NCI-H1694 (cell line): ENCODE measurements around the gene UFD1.

Experiments
- DNase-seq: peaks from one replicate; lab custom pipeline; 2025; lab: John Stamatoyannopoulos, UW

UFD1 gene

DNA sequence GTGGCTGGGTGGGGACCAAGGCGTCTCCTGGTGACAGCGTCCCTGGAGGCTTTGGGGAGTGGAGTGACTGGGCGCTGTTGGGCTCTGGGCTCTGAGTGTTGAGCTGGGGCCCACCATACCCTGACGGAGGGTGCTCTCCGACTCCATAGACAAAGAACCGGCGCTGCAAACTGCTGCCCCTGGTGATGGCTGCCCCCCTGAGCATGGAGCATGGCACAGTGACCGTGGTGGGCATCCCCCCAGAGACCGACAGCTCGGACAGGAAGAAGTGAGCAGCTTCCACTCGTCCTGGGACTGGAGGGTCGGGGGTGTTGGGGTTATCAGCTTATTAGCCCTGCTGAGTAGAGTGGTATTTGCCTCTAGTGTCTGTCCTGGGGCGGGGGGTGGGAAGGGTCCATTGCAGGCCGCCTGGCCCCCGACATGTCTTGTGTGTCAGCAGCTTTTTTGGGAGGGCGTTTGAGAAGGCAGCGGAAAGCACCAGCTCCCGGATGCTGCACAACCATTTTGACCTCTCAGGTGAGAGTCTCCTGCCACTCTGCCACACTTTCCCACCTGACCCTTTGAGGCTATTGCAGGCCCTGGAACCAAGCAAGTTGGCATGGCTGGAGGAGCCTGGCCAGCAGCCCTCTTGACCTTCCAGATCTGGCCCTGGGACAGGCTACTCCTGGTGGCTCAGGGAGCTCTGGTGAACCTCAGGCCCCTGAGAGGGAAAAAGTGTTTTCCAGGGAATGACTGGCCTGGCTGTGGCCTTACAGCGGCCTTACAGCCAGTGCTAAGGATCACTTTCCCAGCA, 37.6 kb upstream of the UFD1 start:
- no peak for DNase-seq

DNA sequence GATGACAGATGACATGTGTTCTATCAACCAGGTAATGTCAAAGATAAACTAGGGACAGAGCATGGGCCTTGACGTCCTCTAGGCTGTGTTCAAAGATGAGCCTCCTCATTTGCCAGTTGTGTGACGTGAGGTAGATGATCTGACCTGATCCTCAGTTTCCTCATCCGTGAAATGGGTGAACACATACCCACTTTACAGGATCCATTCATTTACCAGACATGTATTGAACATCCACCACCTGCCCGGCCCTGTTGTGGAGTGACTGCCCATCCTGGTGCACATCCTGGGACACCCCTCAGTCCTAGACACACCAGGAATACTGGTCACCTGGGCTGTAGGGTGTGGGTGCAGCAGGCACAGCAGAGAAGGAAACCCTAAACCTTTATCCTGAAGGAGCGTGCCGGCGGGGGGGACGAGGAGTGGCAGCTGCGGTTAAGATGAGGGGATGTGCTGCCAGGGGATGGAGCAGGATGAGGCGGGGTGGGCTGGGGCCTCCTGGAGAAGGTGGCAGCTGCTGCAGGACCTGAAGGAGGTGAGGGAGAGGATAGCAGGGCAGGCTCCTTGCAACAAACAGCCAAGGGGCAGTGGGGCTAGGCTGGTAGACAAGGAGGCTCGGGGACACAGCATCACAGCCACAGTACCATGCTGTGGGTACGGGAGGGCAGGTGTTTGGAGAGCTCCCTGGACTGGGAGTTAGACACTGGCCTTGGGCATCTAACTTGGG, 36.8 kb upstream of the UFD1 start:
- no peak for DNase-seq

DNA sequence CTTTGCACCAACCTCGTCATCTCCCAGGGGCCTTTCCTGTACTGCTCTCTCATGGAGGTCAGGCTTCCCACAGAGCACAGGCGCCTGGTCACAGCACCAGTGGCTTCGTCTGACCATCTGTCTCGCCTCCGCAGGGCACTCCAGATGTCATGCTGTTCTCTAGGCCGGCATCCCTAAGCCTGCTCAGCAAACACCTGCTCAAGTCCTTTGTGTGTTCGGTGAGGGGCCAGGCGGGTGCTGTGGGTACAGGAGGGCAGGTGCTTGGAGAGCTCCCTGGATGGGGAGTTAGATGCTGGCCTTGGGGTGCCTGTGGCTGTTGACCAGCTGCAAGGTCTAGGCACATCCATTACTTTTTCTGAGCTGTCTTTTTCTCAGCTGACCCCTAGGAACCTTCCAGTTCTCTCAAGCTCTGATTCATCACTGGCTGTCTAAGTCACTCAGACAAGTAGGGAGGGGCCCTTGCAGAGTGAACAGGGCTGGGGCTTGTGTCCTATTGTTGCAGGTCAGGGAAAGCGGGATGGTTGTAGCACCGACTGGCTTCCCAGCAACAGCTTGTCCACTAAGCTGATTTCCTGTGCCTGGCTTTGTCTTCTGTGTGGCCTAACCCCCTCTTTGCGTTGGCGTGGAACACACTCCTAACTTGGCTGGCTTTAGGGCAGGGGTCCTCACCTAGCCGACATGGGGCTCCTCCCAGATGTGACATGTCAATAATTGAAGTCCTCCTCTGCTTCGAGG, 36.0 kb upstream of the UFD1 start:
- no peak for DNase-seq

DNA sequence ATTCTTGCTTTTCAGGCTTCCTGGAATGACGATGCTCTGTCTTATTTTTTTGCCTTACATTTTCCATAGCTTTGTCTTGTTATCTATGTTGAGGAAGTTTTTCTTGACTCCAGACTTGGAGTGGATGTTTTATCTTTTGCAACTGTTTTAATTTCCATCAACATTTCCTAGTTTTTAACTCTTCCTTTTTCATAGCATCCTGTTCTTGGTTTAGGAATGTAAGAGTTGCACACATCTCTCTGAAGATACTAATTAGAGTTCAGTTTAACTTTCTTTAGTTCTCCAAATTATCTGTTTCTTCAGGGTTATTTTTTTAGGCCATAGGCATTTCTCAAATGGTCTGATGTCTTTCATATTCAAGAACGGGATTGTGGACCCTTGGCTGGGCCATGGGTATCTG, 34.8 kb upstream of the UFD1 start:
- DNase-seq = no peak

DNA sequence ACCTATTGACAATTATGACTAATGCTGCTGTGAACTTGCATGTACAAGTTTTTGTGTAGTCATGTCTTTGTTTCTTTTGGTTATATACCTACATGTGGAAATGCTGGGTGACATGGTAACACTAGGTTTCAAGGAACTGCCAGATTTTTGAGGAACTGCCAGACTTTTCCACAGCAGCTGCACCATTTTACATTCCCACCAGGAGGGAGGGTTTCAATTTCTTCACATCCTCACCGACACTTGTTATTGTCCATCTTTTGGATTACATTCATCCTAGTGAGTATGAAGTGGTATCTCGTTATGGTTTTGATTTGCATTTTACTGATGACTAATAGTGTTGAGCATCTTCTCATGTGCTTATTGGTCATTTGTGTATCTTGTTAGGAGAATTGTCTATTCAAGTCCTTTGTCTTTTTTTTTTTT, 31.9 kb upstream of the UFD1 start:
- no peak for DNase-seq

DNA sequence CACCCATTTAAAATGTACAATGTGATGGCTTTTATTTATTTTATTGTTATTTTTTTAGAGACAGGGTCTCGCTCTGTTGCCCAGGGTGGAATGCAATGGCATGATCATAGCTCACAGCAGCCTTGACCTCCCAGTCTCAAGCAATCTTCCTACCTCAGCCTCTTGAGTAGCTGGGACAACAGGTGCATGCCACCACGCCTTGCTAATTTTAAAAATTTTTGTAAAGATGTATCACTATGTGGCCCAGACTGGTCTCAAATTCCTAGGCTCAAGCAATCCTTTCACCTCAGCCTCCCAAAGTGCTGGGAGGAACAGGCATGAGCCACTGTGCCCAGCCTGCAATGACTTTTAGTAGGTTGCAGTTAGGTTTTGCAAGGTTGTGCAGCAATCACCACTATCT, 30.9 kb upstream of the UFD1 start:
- DNase-seq = no peak

DNA sequence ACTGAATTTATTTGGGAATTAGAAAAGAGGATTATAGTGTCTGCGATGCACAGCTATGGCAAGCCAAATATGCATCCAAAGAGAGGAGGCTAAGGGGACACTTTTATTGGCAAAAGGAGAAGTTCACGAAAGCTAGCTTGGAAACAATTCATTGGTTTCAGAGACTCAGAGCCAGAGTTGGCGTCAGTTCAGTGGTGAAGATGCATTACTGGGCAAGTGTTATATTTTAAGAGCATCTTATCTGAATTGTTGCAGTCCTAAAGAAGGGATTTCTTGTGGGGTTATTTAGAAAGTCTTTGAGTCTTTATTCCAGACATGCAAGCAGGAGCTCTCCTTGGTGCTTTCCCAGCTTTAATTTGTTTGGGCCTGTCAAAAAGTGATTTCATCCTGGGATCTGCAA, 30.2 kb upstream of the UFD1 start:
- no peak for DNase-seq

DNA sequence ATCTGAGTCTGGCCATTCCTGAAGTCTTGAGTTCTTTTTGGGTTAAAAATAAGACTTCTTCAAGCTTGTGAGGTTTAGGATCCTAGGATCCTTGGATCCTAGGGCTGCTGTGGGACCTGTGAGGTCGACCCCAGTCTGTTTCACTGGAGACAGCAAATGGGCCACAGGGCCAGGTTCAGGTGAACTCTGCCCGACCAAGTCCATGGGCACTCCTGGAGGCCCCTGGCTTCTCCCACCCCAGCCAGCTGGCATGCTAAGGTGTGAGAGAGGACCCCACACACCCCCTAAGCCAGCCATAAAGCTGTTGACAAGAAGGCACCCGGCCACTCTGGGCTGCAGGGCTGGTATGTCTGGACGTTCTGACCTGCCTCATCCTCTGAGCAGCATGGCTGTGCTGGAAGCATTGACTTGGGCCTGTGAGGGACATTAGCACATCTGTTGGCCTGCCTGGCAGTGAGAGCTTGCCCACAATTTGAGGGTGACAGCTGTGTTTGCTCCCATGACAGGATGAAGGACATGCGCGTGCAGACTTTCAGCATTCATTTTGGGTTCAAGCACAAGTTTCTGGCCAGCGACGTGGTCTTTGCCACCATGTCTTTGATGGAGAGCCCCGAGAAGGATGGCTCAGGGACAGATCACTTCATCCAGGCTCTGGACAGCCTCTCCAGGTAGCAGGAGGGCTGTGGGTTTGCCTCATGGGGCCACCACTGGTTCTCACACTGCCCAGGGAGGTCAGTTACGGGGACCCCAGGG, 29.2 kb upstream of the UFD1 start:
- DNase-seq = no peak

DNA sequence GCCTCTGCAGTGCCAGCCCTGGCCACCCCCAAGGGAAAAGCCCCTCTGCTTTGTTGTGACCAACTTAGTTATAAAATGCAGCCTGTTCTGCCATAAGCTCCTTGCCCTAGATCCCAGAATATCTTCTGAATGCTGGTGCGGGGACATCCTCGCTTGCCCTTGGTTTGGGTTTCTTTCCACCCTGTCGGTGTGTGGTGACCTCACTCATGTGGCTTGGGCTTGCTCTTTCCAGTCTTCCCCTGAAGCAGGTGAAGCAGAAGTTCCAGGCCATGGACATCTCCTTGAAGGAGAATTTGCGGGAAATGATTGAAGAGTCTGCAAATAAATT, 28.5 kb upstream of the UFD1 start:
- DNase-seq = no peak

DNA sequence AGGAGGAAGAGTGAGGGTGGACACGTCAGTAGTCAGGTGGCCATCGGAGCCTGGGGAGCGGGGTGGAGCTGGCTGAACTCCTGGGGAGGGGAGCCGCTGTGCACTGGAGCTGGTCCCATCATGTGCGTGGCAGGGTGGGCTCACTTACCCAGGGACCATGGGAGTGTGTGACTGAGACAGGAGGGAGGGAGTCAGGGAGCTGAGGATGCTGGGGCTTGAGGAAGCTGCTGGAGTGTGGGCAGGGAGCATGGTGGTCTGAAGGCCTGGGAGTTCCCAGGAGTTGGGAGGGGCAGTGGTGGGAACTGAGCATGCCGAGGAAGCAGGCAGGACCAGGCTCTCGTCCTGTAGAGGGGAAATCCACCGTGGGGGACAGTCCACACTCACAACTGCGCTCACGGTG, 27.2 kb upstream of the UFD1 start:
- no peak for DNase-seq

DNA sequence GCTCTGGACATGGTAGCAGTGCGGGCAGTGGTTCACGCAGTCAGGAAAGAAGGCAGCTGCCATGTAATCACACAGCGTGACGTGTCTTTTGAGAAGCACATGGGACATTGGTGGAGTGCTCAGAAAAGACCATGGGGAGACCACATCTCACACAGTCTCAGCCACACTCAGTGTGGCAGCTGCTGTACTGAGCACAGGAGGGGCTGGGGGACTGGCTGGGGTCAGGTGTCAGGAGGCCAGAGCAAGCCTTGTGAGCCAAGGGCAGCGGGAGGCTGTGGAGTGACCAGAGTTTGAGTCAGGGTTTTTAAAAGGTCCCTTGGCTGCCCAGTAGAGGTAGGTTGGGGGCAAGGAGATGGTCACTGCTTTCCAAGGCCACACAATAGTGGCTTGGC, 26.7 kb upstream of the UFD1 start:
- no peak for DNase-seq

DNA sequence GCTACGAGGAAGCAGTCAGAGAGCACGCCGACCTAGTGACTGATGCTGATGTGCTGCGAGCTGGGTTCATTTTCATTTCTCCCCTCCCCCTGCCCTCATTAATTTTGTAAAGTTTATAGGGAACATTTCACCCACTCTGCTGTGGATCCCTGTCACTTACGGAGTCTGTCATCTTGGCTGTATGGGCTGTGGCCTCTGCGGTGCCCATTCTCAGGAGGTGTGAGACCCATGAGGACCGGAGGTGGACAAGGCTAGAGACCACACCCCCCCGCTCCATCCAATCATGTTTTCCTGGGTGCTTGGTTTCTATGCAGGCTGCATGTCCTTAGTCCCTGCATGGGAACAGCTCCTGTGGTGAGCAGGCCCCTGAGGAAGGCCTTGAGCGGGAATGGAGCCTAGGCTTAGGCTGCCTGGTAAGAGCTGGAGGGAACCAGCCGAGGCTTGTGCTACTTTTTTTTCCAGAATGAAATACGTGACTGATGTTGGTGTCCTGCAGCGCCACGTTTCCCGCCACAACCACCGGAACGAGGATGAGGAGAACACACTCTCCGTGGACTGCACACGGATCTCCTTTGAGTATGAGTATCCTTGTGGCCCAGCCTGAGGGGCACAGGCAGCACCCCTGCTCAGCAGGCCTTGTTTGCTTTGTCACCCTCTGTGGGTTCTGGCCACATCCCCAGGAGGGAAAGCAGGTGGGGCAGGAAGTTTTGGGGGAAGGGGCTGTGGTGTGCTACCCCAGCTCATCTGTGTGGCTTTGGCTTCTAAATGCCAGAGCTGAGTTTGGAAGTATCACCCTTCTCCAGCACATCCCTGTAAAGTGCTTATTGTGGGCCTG, 26.1 kb upstream of the UFD1 start:
- no peak for DNase-seq

DNA sequence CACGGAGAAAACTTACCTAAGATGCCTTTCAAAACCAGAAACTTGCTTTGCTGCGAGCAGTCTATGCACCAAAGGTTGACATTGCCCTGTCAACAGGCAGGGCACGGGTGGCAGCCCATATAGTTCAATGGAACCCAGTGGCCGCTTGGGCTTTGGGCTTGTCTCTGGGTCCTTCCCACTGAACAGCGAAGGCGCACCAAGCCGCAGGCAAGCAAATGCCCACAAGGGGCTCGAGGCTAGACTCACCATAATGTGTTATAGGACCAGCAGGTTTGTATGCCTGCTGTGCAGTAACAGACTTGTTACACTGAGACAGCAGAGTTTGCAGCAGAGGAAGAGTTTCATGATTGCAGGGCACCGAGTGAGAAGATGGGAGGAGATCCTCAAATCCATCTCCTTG, 24.9 kb upstream of the UFD1 start:
- no peak for DNase-seq

DNA sequence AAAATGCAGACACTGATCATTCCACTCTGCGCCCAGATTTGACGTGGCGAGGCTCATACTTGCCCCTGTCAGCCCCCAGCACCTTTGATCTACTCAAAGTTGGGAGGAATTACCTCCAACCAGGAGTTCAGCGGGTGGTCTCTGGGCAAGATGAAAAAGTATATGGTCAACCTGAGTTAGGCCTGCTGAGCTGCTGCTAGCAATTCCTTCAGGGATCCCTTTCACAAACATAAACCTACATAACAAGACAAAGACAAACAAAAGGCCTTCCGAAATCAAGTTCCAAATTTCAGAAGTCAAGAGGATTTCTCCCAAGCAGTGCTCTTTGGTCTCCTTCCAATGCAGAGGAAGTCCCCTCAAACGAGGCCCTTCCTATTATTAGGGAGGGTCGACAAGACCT, 24.4 kb upstream of the UFD1 start:
- DNase-seq = no peak

DNA sequence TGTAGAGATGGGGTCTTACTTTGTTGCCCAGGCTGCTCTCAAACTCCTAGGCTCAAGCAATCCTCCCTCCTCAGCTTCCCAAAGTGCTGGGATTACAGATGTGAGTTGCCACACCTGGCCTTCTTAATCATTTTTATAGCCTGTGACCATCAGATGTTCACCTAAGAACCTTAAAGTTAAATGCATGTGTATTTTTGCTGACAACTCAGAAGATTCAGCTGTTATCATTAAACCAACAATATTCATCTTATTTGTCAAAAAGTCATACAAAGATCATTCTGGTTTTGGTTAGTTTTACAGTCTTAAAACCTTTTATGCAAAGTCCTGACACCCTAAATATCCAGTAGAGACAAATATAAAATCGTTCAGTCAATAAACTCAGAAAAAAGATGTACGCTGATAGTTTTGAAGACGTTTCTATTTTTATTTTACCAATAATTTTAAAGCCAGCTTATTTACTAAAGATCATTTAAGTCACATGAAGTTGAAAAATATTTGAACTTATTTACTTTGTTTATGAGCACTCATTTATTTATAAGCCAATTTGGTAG, 23.0 kb upstream of the UFD1 start:
- no peak for DNase-seq

DNA sequence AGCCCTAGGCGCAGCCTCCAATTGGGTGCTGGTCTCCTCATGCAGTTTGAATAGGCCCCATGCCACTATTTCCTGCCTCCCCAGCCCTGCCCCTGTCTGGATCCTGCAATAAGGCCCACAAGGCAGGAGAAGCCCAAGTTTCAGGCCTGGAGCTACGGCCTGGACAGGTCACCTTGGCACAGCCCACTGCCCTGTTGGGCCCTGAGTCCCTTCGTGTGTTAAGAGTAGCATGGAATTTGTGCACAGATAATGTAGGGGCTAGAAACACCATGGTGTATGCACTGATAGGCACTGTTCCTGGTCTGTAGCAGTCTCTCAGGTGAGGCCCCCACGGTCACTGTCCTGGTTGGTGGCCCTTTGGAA, 20.9 kb upstream of the UFD1 start:
- no peak for DNase-seq

DNA sequence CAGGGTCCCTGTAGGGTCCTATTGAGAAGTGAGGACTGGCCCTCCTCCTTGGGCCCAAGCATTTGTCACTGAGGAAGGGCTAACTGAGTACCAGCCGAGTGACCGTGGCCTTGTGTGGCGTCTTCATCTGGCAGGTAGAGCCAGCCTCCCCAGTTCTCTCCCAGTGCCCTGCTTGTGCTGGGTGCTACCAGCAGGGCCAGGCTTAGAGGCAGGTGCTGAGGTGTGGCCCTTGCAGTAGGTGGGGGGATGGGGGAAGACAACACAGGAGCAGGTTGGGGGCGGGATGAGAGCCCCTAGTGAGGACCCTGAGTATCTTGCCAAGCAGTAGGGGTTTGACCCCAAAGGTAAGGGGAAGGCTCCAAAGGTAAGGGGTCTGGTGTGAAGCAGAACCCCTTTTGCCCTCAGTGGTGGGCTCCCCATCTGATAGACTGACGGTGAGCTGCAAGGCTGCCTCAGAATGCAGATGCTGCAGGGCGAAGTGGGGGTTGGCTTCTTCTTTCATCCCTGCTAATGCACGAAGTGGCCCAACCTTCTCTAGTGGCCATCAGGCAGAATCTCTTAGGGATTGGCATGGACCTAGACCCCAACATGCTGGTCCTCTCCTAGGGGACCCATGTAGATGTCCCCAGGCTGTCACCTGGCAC, 20.4 kb upstream of the UFD1 start:
- no peak for DNase-seq

DNA sequence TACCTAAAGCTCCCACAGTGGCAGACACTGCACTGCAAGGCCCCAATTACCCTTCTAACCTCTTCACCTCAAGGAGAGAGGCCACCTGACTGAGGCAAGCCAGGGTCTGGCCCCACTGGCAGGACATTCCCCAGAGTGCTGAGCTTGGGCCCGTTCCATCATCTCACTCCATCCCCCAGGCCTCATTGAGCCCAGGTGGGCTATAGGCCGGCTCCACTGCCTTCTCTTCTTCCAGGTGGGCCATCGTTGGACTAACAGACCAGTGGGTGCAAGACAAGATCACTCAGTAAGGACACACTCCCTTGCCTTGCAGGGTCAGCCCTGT, 19.8 kb upstream of the UFD1 start:
- no peak for DNase-seq

DNA sequence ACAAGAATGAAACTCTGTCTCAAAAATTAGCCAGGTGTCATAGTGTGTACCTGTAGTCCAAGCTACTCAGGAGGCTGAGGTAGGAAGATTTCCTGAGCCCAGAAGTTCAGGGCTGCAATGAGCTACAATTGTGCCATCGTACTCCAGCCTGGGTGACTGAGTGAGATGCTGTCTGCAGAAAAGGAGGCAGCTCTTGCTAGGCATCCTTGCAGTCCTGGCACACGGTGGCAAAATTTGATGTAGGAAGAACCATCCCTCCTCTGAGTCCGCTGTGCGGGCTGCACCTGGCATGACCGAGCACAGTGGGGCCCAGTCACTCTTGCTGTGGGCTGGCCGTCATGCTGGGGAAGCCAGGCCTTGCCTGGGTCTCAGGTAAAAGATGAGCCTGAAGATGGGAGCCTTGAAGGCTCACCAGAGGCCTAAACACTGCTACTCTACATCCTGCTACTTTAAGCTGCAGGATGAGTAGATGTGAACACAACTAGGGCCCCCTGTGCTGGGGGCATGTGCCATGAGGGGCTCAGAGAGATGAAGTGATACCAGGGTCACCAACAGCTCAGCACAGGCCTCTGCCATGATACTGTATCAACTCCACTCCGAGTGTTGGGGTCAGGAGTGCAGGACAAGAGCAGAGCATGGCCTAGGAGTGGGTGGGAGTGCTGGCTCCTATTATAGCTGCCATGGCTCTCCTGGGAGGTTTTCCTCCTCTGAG, 19.3 kb upstream of the UFD1 start:
- DNase-seq = no peak

DNA sequence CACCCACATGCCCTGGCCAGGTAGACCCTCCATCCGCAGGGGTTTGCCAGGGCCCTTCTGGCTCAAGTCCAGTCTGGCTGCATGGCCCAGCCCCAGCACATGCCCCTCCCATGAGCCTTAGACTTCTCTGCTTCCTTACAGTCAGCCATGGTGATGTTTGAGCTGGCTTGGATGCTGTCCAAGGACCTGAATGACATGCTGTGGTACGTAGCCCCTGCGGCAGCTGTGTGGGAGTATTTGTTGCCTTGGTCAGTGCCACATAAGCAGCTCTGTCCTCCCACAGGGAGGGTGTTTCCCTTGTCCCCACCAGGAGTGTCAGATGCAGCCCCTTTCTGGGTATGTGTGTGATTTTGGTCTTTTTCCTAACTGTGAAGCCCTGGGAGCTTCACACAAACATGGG, 18.3 kb upstream of the UFD1 start:
- no peak for DNase-seq

DNA sequence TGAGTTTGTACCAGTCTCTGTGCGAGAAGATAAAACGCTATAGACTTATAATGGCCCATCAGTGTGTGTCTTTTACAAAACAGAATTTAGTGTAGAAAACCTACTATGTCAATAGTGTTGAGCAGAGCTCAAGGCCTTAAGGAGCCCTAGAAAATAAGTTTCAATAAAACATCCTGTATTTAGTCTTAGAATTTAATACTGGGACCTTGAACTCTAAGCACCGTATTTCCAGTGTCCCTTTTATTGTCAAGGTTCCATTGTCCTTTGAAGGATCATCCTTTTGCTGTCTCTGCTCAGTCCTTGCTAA, 17.3 kb upstream of the UFD1 start:
- DNase-seq = no peak
